Ovary (tissue), 9 donors: Measurements from ENCODE around the gene TMEM63A. TPM values are rescaled to one million over a fixed set of nuclear protein-coding genes. Genes with fewer than 3 reads are reported as not detected.

Experiments
- DNase-seq, 5 donors: peaks; one replicate each; pipeline ENCODE4 v3.0.0-alpha.2; 2019 to 2020
- H3K27ac ChIP-seq, 2 donors: fragments of 200-600 bp; one replicate each; pipeline versions ENCODE4 v1.5.1 to v1.8.0; 2019 to 2022
- H3K27me3 ChIP-seq: fragments of 200-600 bp; one replicate; pipeline ENCODE4 v1.8.0; 2022
- H3K36me3 ChIP-seq: fragments of 200-600 bp; sonication (generic); one replicate; pipeline ENCODE4 v1.5.1; 2019
- H3K4me1 ChIP-seq: one replicate; pipeline ENCODE4 v1.8.1; 2013; ENCODE audit warnings: mild to moderate bottlenecking, moderate library complexity; ENCODE audit not compliant: insufficient read depth
- H3K4me3 ChIP-seq: fragments of 200-600 bp; sonication (generic); one replicate; pipeline ENCODE4 v1.5.1; 2017
- H3K9me3 ChIP-seq, 2 donors: fragments of 200-600 bp in 1 of 2; sonication (generic) in 1 of 2; one replicate each; pipeline versions ENCODE4 v1.5.1 to v1.8.1; 2013 to 2019; ENCODE audit warnings: mild to moderate bottlenecking in 1 of 2, moderate library complexity in 1 of 2
- EP300 ChIP-seq: sonication (generic); formaldehyde crosslinking; IDR thresholded peaks from one replicate; pipeline ENCODE4 v1.6.1; 2017; ENCODE audit warnings: antibody characterized with exemption
- POLR2A ChIP-seq: fragments of 450-650 bp; IDR thresholded peaks from one replicate; pipeline ENCODE4 v1.6.1; 2017; ENCODE audit warnings: antibody characterized with exemption, mild to moderate bottlenecking, moderate library complexity
- WGBS, 3 donors: extraction: QIAGEN DNeasy Blood & Tissue Kit in 1 of 3; methylation state at CpG; one replicate each; pipeline versions ENCODE4 v1.1.5 to v1.1.7; 2013 to 2017; 5-methylcytosine and 5-hydroxymethylcytosine counted together
- intact Hi-C, 4 donors: fragments of 100-400 bp; cut with DNase I; formaldehyde crosslinking; loops; one replicate each; pipeline versions ENCODE4 v1.11.0 to v1.15.1; 2022 to 2023
- polyA plus RNA-seq, 2 donors: library from polyadenylated mRNA; stranded (reverse); fragments of 200-250 nt in 1 of 2; fragments of 350-450 nt in 1 of 2; fragmentation: Illumina TruSeq in 1 of 2; extraction: RNeasy Lipid Tissue Mini Kit (QIAGEN cat#74804) in 1 of 2; gene quantifications; one replicate each; pipeline ENCODE4 v1.2.3, GENCODE V29; 2013 to 2014
- total RNA-seq, 7 donors: library from RNA; depleted of rRNA in 2 of 7; stranded (reverse); fragments of >200 nt in 2 of 7; fragmentation: NEBNext Ultra II Directional in 3 of 7; extraction: Animal tissue kit (Norgen Biotek cat#: 25700) in 3 of 7; gene quantifications; one replicate each; pipeline versions ENCODE4 v1.1.0 to v1.2.4, GENCODE V29; 2016 to 2023
- TF ChIP-seq, protein P1 (sequence below), 3 donors: fragments of 450-650 bp in 2 of 3; fragments of 200-600 bp in 1 of 3; IDR thresholded peaks; one replicate each; pipeline versions ENCODE4 v1.5.1 to v1.8.0; 2016 to 2022; ENCODE audit warnings: antibody characterized with exemption in 3 of 3, mild to moderate bottlenecking in 1 of 3
- donor health status: DM: no; HTN: no; CAD: no; lungs with moderate emphysema.
- donor health status: DM: no; HTN: no; CAD: no.
- donor health status: Bipolar disorder and iron deficiency.
- donor health status: DM: yes; HTN: yes; CAD: no.
- donor health status: DM: no; HTN: no; CAD: no.
- donor health status: DM: yes; HTN: yes; CAD: no.

Gene TMEM63A
- total and polyA plus RNA-seq, 9 donors, result 29.6 to 82.8 (median 53.0) TPM

- Histone ChIP-seq H3K36me3 (no peaks in the 10 kb centered on the region), H3K27ac (no peak overlapping the region), H3K27me3 (no peaks in the 10 kb centered on the region), H3K4me1 (peaks cover 8% of the 10 kb centered on the region), H3K4me3 (no peak overlapping the region), H3K9me3 (no peaks in the 10 kb centered on the region)
- intact Hi-C loops, result loop anchor here in 2 of 4 donors (10.0 kb wide), 2 partner anchors 145 to 365 kb away; partner anchors contain the start of gene SRP9 (in 2 of the 2)
- 15 to 21% (median 16%) methylated on average over 5 of the region's 5 CpGs for WGBS, 3 donors
- peak; percentile 53 to 77 (median 72) for DNase-seq
- no peak for TF ChIP-seq EP300
- TF ChIP-seq, protein P1, sequence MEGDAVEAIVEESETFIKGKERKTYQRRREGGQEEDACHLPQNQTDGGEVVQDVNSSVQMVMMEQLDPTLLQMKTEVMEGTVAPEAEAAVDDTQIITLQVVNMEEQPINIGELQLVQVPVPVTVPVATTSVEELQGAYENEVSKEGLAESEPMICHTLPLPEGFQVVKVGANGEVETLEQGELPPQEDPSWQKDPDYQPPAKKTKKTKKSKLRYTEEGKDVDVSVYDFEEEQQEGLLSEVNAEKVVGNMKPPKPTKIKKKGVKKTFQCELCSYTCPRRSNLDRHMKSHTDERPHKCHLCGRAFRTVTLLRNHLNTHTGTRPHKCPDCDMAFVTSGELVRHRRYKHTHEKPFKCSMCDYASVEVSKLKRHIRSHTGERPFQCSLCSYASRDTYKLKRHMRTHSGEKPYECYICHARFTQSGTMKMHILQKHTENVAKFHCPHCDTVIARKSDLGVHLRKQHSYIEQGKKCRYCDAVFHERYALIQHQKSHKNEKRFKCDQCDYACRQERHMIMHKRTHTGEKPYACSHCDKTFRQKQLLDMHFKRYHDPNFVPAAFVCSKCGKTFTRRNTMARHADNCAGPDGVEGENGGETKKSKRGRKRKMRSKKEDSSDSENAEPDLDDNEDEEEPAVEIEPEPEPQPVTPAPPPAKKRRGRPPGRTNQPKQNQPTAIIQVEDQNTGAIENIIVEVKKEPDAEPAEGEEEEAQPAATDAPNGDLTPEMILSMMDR (IDR thresholded peaks at IDR 0.05), result no peak
Observed at GRCh38 chr1:225919906-225920305, 37.7 kb upstream of the TMEM63A start.

DNA sequence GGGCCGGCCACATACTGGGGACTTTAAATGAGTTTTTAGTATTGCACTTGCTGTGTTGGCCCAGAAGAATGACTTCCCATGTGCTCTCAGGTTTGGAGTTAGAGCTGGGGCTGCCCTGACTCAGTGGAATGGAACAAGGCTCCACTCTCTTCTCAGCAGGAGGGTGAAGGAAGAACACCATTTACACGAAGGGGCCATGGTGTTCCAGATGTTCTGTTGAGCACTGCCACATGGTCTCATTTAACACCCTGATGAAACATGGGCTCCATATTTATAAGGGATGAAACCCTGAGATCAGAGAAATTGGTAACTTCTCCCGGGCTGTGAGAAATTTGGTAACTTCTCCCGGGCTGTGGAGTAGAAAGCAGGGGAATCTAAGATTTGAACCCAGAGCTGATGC is 36.1 kb upstream of the TMEM63A start:
- H3K27me3 ChIP-seq, result no peaks in the 10 kb centered on the region
- TF ChIP-seq, protein P1 (IDR thresholded peaks at IDR 0.05), result no peak
- TF ChIP-seq POLR2A, result no peak
- no peak for TF ChIP-seq EP300
- WGBS, 3 donors, result 81 to 85% (median 83%) methylated on average over 4 of the region's 4 CpGs
- H3K9me3 ChIP-seq, result no peaks in the 10 kb centered on the region
- DNase-seq, result no peak
- peaks cover 6% of the 10 kb centered on the region for H3K4me1 ChIP-seq
- H3K27ac ChIP-seq, result no peak overlapping the region
- H3K4me3 ChIP-seq, result no peak overlapping the region
- intact Hi-C loops, result loop anchor here in 2 of 4 donors (10.0 kb wide), 2 partner anchors 143 to 363 kb away; partner anchors contain the start of gene SRP9 (in 2 of the 2)
- H3K36me3 ChIP-seq, result no peaks in the 10 kb centered on the region

- intact Hi-C loops, result loop anchor here in 2 of 4 donors (10.0 kb wide), 2 partner anchors 143 to 363 kb away; partner anchors contain the start of gene SRP9 (in 2 of the 2)
- H3K27me3 ChIP-seq, result no peaks in the 10 kb centered on the region
- H3K9me3 ChIP-seq, result no peaks in the 10 kb centered on the region
- no peak overlapping the region for H3K27ac ChIP-seq
- H3K4me1 ChIP-seq, result peaks cover 6% of the 10 kb centered on the region
- DNase-seq, result no peak
- H3K4me3 ChIP-seq, result no peak overlapping the region
- TF ChIP-seq POLR2A (no peak), EP300 (no peak)
- TF ChIP-seq, protein P1 (IDR thresholded peaks at IDR 0.05), result no peak
- 85 to 92% (median 91%) methylated on average over 5 of the region's 5 CpGs for WGBS, 3 donors
- no peaks in the 10 kb centered on the region for H3K36me3 ChIP-seq
Observed at GRCh38 chr1:225917536-225917935, 35.4 kb upstream of the TMEM63A start.

DNA sequence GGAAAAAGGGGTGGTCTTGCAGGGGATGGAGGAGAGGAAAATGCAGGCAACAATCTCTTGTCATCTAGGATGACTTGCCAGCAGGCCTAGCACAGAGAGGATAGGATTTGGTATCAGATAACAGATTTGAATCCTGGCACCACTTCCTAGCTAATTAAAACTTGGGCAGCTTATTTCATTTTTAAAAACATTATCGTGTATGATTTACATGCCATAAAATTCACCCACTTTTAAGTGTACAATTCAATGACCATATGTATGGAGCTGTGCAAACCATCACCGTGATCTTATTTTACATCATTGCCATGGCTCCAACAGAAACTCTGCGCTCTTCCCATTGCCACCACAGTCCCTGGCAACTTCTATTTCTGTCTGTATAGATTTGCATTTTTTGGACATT is 34.9 kb upstream of the TMEM63A start:
- Histone ChIP-seq H3K4me1 (peaks cover 6% of the 10 kb centered on the region), H3K9me3 (no peaks in the 10 kb centered on the region), H3K27ac (no peak overlapping the region), H3K27me3 (no peaks in the 10 kb centered on the region), H3K4me3 (no peak overlapping the region), H3K36me3 (no peaks in the 10 kb centered on the region)
- intact Hi-C loops, result loop anchor here in 2 of 4 donors (10.0 kb wide), 2 partner anchors 142 to 362 kb away; partner anchors contain the start of gene SRP9 (in 2 of the 2)
- 89 to 93% (median 91%) methylated on average over 3 of the region's 3 CpGs for WGBS, 3 donors
- TF ChIP-seq, protein P1 (IDR thresholded peaks at IDR 0.05), result no peak
- no peak for TF ChIP-seq EP300
- no peak for TF ChIP-seq POLR2A
- no peak for DNase-seq
